Esophagus squamous epithelium (tissue), 5 donors: ENCODE measurements around the gene BPIFA2. TPM values are rescaled to one million over a fixed set of nuclear protein-coding genes. Genes with fewer than 3 reads are reported as not detected.
"Not testable (repeated sequence)": the region's sequence is repeated elsewhere in the genome, so short reads cannot be mapped to it uniquely, and the experiment has no call there.

Source experiments
- DNase-seq: peaks from one replicate; lab custom pipeline; 2025; lab: John Stamatoyannopoulos, UW
- H3K27ac ChIP-seq, 4 donors: fragments of 200-600 bp; sonication (generic); one replicate each; pipeline ENCODE4 v1.5.1; 2016 to 2019; ENCODE audit warnings: mild to moderate bottlenecking in 1 of 4
- H3K27me3 ChIP-seq, 4 donors: fragments of 200-600 bp; sonication (generic); 1 replicate in 3 of 4; 2 replicates in 1 of 4; pipeline versions ENCODE4 v1.5.1 to v1.6.0; 2017 to 2021; ENCODE audit warnings: antibody characterized with exemption in 1 of 4
- H3K36me3 ChIP-seq, 3 donors: fragments of 200-600 bp; sonication (generic); one replicate each; pipeline ENCODE4 v1.5.1; 2016 to 2019
- H3K4me1 ChIP-seq, 3 donors: fragments of 200-600 bp; sonication (generic); one replicate each; pipeline ENCODE4 v1.5.1; 2017 to 2019
- H3K4me3 ChIP-seq, 4 donors: fragments of 200-600 bp; sonication (generic); 1 replicate in 3 of 4; 2 replicates in 1 of 4; pipeline ENCODE4 v1.5.1; 2016 to 2019; ENCODE audit warnings: mild to moderate bottlenecking in 2 of 4, moderate library complexity in 1 of 4
- H3K9me3 ChIP-seq, 3 donors: fragments of 200-600 bp; sonication (generic); one replicate each; pipeline ENCODE4 v1.5.1; 2016 to 2019
- CTCF ChIP-seq, 6 experiments: fragments of 450-650 bp in 4 of 6; fragments of 200-600 bp in 2 of 6; sonication (generic) in 2 of 6; IDR thresholded peaks; one replicate each; pipeline ENCODE4 v1.5.1; 2016 to 2019; ENCODE audit warnings: antibody characterized with exemption in 6 of 6, mild to moderate bottlenecking in 4 of 6, moderate library complexity in 4 of 6
- POLR2A ChIP-seq, 4 donors: fragments of 450-650 bp; IDR thresholded peaks; one replicate each; pipeline ENCODE4 v1.6.1; 2017; ENCODE audit warnings: antibody characterized with exemption in 4 of 4, mild to moderate bottlenecking in 4 of 4, moderate library complexity in 3 of 4
- WGBS, 2 donors: methylation state at CpG; one replicate each; pipeline ENCODE4 v1.1.5; 2018; 5-methylcytosine and 5-hydroxymethylcytosine counted together
- intact Hi-C: fragments of 100-400 bp; cut with DNase I; formaldehyde crosslinking; loops from one replicate; pipeline ENCODE4 v1.15.0; 2022
- total RNA-seq, 4 donors: library from RNA; depleted of rRNA; stranded (reverse); fragments of >200 nt; gene quantifications; one replicate each; pipeline ENCODE4 v1.1.0, GENCODE V29; 2016
- donor health status: DM: yes; HTN: yes; CAD: no.

The BPIFA2 gene
- total RNA-seq, 4 donors from 2014 or later, result not detected

- H3K4me1 ChIP-seq, result no peaks in the 10 kb centered on the region
- no peak overlapping the region for H3K27ac ChIP-seq
- no peak for DNase-seq
- no peaks in the 10 kb centered on the region for H3K9me3 ChIP-seq
- 55 to 71% methylated on average over 2 of the region's 2 CpGs for WGBS, 2 donors
- peaks cover 0 to 69% (median 0%) of the 10 kb centered on the region in 4 donors for H3K27me3 ChIP-seq
- intact Hi-C loops, result no loop called here
- no peak for TF ChIP-seq POLR2A (IDR thresholded peaks at IDR 0.05)
- TF ChIP-seq CTCF (IDR thresholded peaks at IDR 0.05), result no peak
- no peaks in the 10 kb centered on the region for H3K36me3 ChIP-seq
- no peak overlapping the region for H3K4me3 ChIP-seq
These were observed 15.4 kb downstream of the BPIFA2 start for GRCh38 chr20:33183312-33183711.

- H3K4me1 ChIP-seq, intact Hi-C loops: not testable (repeated sequence)
- no CpG with 5 or more reads among the region's 40 CpGs for WGBS, 2 donors
These were observed 17.2 kb downstream of the BPIFA2 start for GRCh38 chr20:33185031-33185590.

GRCh38 chr20:33187491-33187890, 19.5 kb downstream of the BPIFA2 start:
- Histone ChIP-seq H3K36me3 (no peaks in the 10 kb centered on the region), H3K4me1 (no peaks in the 10 kb centered on the region), H3K27ac (no peak overlapping the region), H3K4me3 (no peak overlapping the region), H3K27me3 (peaks cover 0 to 47% (median 0%) of the 10 kb centered on the region in 4 donors), H3K9me3 (no peaks in the 10 kb centered on the region)
- TF ChIP-seq CTCF (IDR thresholded peaks at IDR 0.05) (no peak), POLR2A (IDR thresholded peaks at IDR 0.05) (no peak)
- intact Hi-C loops, result no loop called here
- 62 to 64% methylated on average over 2 to 4 of the region's 4 CpGs for WGBS, 2 donors
- DNase-seq, result no peak

More at GRCh38 chr20:33185031-33185590, 17.2 kb downstream of the BPIFA2 start:
- H3K27ac ChIP-seq, H3K9me3 ChIP-seq, H3K36me3 ChIP-seq, DNase-seq, H3K4me3 ChIP-seq: not testable (repeated sequence)
- H3K27me3 ChIP-seq, result peaks cover 0 to 55% (median 0%) of the 10 kb centered on the region in 4 donors

- intact Hi-C loops, result no loop called here
- no peak overlapping the region for H3K4me3 ChIP-seq
- H3K27ac ChIP-seq, result no peak overlapping the region
- 73 to 77% methylated on average over 8 to 9 of the region's 9 CpGs for WGBS, 2 donors
- H3K36me3 ChIP-seq, result no peaks in the 10 kb centered on the region
- peaks cover 0 to 44% (median 0%) of the 10 kb centered on the region in 4 donors for H3K27me3 ChIP-seq
- no peaks in the 10 kb centered on the region for H3K4me1 ChIP-seq
- TF ChIP-seq POLR2A (IDR thresholded peaks at IDR 0.05) (no peak), CTCF (IDR thresholded peaks at IDR 0.05) (no peak)
- no peak for DNase-seq
- H3K9me3 ChIP-seq, result no peaks in the 10 kb centered on the region
These were observed 20.5 kb downstream of the BPIFA2 start for GRCh38 chr20:33188421-33188820.

- WGBS, 2 donors, result 9 to 34% methylated on average over 3 of the region's 3 CpGs
- Histone ChIP-seq H3K27ac (peak overlapping the region in 1 of 4 donors; percentile 33), H3K36me3 (no peaks in the 10 kb centered on the region), H3K4me1 (no peaks in the 10 kb centered on the region), H3K27me3 (peaks cover 0 to 46% (median 0%) of the 10 kb centered on the region in 4 donors), H3K9me3 (no peaks in the 10 kb centered on the region), H3K4me3 (no peak overlapping the region)
- TF ChIP-seq POLR2A (IDR thresholded peaks at IDR 0.05), result no peak
- TF ChIP-seq CTCF (IDR thresholded peaks at IDR 0.05), result no peak
- intact Hi-C loops, result no loop called here
- DNase-seq, result no peak
These were observed 23.5 kb downstream of the BPIFA2 start for GRCh38 chr20:33191484-33191883.
